ENCODE data around the gene HELZ.

Gene HELZ

GRCh38 chr17:67040652-67041051 is 204.3 kb downstream of the HELZ start:
- no peak for DNase-seq (ENCODE audit: low read depth)
- TF ChIP-seq, protein P1, sequence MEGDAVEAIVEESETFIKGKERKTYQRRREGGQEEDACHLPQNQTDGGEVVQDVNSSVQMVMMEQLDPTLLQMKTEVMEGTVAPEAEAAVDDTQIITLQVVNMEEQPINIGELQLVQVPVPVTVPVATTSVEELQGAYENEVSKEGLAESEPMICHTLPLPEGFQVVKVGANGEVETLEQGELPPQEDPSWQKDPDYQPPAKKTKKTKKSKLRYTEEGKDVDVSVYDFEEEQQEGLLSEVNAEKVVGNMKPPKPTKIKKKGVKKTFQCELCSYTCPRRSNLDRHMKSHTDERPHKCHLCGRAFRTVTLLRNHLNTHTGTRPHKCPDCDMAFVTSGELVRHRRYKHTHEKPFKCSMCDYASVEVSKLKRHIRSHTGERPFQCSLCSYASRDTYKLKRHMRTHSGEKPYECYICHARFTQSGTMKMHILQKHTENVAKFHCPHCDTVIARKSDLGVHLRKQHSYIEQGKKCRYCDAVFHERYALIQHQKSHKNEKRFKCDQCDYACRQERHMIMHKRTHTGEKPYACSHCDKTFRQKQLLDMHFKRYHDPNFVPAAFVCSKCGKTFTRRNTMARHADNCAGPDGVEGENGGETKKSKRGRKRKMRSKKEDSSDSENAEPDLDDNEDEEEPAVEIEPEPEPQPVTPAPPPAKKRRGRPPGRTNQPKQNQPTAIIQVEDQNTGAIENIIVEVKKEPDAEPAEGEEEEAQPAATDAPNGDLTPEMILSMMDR (IDR thresholded peaks at IDR 0.05; ENCODE audit: low read depth, low read length, missing control alignments): no peak
- H3K4me3 ChIP-seq (ENCODE audit: low read depth, low read length): no peak overlapping the region

- TF ChIP-seq, protein P1 (IDR thresholded peaks at IDR 0.05; ENCODE audit: low read depth, low read length, missing control alignments): no peak
- no peak overlapping the region for H3K4me3 ChIP-seq (ENCODE audit: low read depth, low read length)
- no peak for DNase-seq (ENCODE audit: low read depth)
Observed at GRCh38 chr17:67038861-67039365, 206.1 kb downstream of the HELZ start.

- DNase-seq (ENCODE audit: low read depth): peak; percentile 64
- TF ChIP-seq, protein P1 (IDR thresholded peaks at IDR 0.05; ENCODE audit: low read depth, low read length, missing control alignments): no peak
- H3K4me3 ChIP-seq (ENCODE audit: low read depth, low read length): no peak overlapping the region; the same call in 1 of the 2 replicates
Observed at GRCh38 chr17:67035131-67036083, 209.6 kb downstream of the HELZ start.

DNA sequence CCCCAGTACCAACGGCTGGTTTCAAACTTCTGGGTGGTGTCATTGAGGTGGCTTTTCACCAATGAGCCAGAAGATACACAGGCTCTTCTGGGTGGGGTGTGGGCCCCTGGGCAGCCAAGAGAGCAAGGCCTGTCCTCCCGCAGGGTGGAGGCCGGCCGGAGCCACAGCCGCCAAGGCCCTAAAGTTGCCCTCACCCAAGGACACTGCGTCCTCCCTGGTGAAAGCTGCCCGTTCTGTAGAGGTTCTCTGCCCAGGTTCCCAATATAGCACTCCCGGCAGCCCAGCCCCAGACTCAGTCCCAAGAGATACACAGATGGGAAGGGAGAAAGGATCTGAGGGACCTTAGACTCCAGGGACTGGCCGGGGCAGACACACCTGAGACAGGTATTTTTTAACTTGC is 211.4 kb downstream of the HELZ start:
- H3K4me3 ChIP-seq (ENCODE audit: low read depth, low read length): no peak overlapping the region

GRCh38 chr17:67032985-67033384 is 212.0 kb downstream of the HELZ start:
- no peak overlapping the region for H3K4me3 ChIP-seq (ENCODE audit: low read depth, low read length)
- TF ChIP-seq, protein P1 (IDR thresholded peaks at IDR 0.05; ENCODE audit: low read depth, low read length, missing control alignments): no peak
- DNase-seq (ENCODE audit: low read depth): no peak

More for the DNA sequence above, 211.4 kb downstream of the HELZ start:
- TF ChIP-seq, protein P1 (IDR thresholded peaks at IDR 0.05; ENCODE audit: low read depth, low read length, missing control alignments): no peak
- no peak for DNase-seq (ENCODE audit: low read depth)

- no peak overlapping the region for H3K4me3 ChIP-seq (ENCODE audit: low read depth, low read length)
- DNase-seq (ENCODE audit: low read depth): no peak
- TF ChIP-seq, protein P1 (IDR thresholded peaks at IDR 0.05; ENCODE audit: low read depth, low read length, missing control alignments): no peak
Observed at GRCh38 chr17:67032382-67032781, 212.6 kb downstream of the HELZ start.

Measured in GM12864 (cell line).